T-cell (primary cell): ENCODE measurements around the gene SEPHS1. TPM values are rescaled to one million over a fixed set of nuclear protein-coding genes. Genes with fewer than 3 reads are reported as not detected.
A peak's percentile ranks its signal among the peaks of the same experiment; 100 is the strongest.

Experiments used
- ATAC-seq, 4 experiments: fragments of 200-7000 bp in 3 of 4; fragments of 150-1000 bp in 1 of 4; cut with Tn5 transposase; replicated peaks in 1 of 4; 1 replicate in 3 of 4; 2 replicates in 1 of 4; pipeline ENCODE4 v1.10.0; 2021; ENCODE audit warnings: moderate library complexity in 3 of 4, mild to moderate bottlenecking in 2 of 4, moderate number of reproducible peaks in 1 of 4
- CTCF ChIA-PET, 2 donors: fragments of 300-600 bp; sonication (Branson Sonifier 250); formaldehyde crosslinking; loops; one replicate each; lab custom pipeline; 2022; ENCODE audit warnings: antibody characterized with exemption in 2 of 2; lab: Charles Lee
- POLR2A ChIA-PET, 2 donors: fragments of 300-600 bp; sonication (Branson Sonifier 250); formaldehyde crosslinking; loops; one replicate each; lab custom pipeline; 2022; ENCODE audit warnings: antibody characterized with exemption in 2 of 2; lab: Charles Lee
- DNase-seq, 35 experiments: peaks; one replicate each; pipeline versions ENCODE4 v3.0.0 to v3.0.0-alpha.2; 2013 to 2023
- H3K27ac ChIP-seq: one replicate; pipeline ENCODE4 v1.5.1; 2013; ENCODE audit warnings: low read length
- H3K27me3 ChIP-seq, 2 experiments: replicated peaks in 1 of 2; 1 replicate in 1 of 2; 2 replicates in 1 of 2; pipeline versions ENCODE4 v1.6.1 to v1.7.0; 2013; ENCODE audit warnings: low read length in 1 of 2, mixed read lengths in 1 of 2; ENCODE audit not compliant: control insufficient read depth in 2 of 2, insufficient read depth in 2 of 2; ENCODE audit errors: extremely low read depth in 1 of 2
- H3K36me3 ChIP-seq, 2 donors: 1 replicate in 1 of 2; 2 replicates in 1 of 2; pipeline versions ENCODE4 v1.6.1 to v1.7.0; 2013; ENCODE audit warnings: low read length in 1 of 2; ENCODE audit not compliant: control insufficient read depth in 2 of 2, insufficient read depth in 1 of 2; ENCODE audit errors: extremely low read depth in 1 of 2
- H3K4me1 ChIP-seq, 2 experiments: 1 replicate in 1 of 2; 2 replicates in 1 of 2; pipeline versions ENCODE4 v1.6.1 to v1.7.0; 2013; ENCODE audit warnings: low read length in 2 of 2, mixed read lengths in 1 of 2; ENCODE audit not compliant: insufficient read depth in 2 of 2, control insufficient read depth in 1 of 2; ENCODE audit errors: extremely low read depth in 1 of 2
- H3K4me3 ChIP-seq, 2 donors: 1 replicate in 1 of 2; 2 replicates in 1 of 2; pipeline versions ENCODE4 v1.5.1 to v1.7.0; 2013; ENCODE audit warnings: mild to moderate bottlenecking in 2 of 2, low read length in 1 of 2, moderate library complexity in 1 of 2; ENCODE audit not compliant: control insufficient read depth in 1 of 2; ENCODE audit errors: extremely low read depth in 1 of 2
- H3K9me3 ChIP-seq: 2 replicates; pipeline ENCODE4 v1.7.0; 2013
- H3K27ac Mint-ChIP-seq, 2 donors: one replicate each; pipeline ENCODE4 v1.8.0; 2020 to 2021; ENCODE audit warnings: mild to moderate bottlenecking in 2 of 2, mixed read lengths in 2 of 2
- H3K27me3 Mint-ChIP-seq, 2 donors: one replicate each; pipeline ENCODE4 v1.8.0; 2021 to 2022; ENCODE audit warnings: mixed read lengths in 2 of 2
- H3K36me3 Mint-ChIP-seq: one replicate; pipeline ENCODE4 v1.8.0; 2021; ENCODE audit warnings: mixed read lengths
- H3K4me1 Mint-ChIP-seq, 3 donors: one replicate each; pipeline ENCODE4 v1.8.0; 2020 to 2022; ENCODE audit warnings: mixed read lengths in 3 of 3, mild to moderate bottlenecking in 1 of 3
- H3K4me3 Mint-ChIP-seq, 3 donors: one replicate each; pipeline ENCODE4 v1.8.0; 2020 to 2022; ENCODE audit warnings: mild to moderate bottlenecking in 3 of 3, mixed read lengths in 3 of 3, moderate library complexity in 3 of 3
- H3K9me3 Mint-ChIP-seq, 3 donors: one replicate each; pipeline ENCODE4 v1.8.0; 2020 to 2022; ENCODE audit warnings: mixed read lengths in 3 of 3
- WGBS: methylation state at CpG from one replicate; pipeline ENCODE4 v1.1.5; 2013; ENCODE audit warnings: missing lambda C conversion rate; ENCODE audit not compliant: insufficient coverage; 5-methylcytosine and 5-hydroxymethylcytosine counted together
- total RNA-seq, 35 experiments: library from RNA in 6 of 35; stranded (reverse) in 6 of 35; fragments of 120-200 nt in 1 of 35; gene quantifications; one replicate each; pipeline versions ENCODE4 v1.2.1 to v1.2.4 and lab custom pipeline; 2013 to 2026

Gene SEPHS1
- total RNA-seq, 5 donors from 2014 or later (not counting 1 experiment from before 2014, with no cell fraction given) = 24.0 to 34.6 (median 29.2) TPM

GRCh38 chr10:13319166-13319565 lies 28.9 kb downstream of the SEPHS1 start:
- DNase-seq (no peak), ATAC-seq (no peak)
- POLR2A ChIA-PET = no interaction called here
- peaks cover 8 to 30% of the 10 kb centered on the region in 2 donors for H3K36me3 ChIP-seq
- Mint-ChIP-seq H3K9me3 (no peaks in the 10 kb centered on the region), H3K27ac (peak overlapping the region in 1 of 2 donors; percentile 28), H3K27me3 (no peaks in the 10 kb centered on the region), H3K4me3 (no peak overlapping the region), H3K36me3 (peaks cover 34% of the 10 kb centered on the region), H3K4me1 (no peaks in the 10 kb centered on the region)
- H3K4me3 ChIP-seq = no peak overlapping the region
- CTCF ChIA-PET = no interaction called here
- H3K27me3 ChIP-seq = no peaks in the 10 kb centered on the region
- 100% methylated on average over 1 of the region's 7 CpGs for WGBS
- H3K4me1 ChIP-seq = no peaks in the 10 kb centered on the region
- no peaks in the 10 kb centered on the region for H3K9me3 ChIP-seq
- no peak overlapping the region for H3K27ac ChIP-seq

- WGBS = 100% methylated on average over 4 of the region's 6 CpGs
- POLR2A ChIA-PET = interaction anchor here in 1 of 2 donors (0.6 kb wide), 2 partner anchors 24 to 1429 kb away, joined by 4 to 5 read pairs; no protein-coding TSS in a partner anchor
- Histone ChIP-seq H3K9me3 (no peaks in the 10 kb centered on the region), H3K27ac (no peak overlapping the region), H3K4me1 (no peaks in the 10 kb centered on the region), H3K27me3 (no peaks in the 10 kb centered on the region), H3K36me3 (peaks cover 8 to 22% of the 10 kb centered on the region in 2 donors), H3K4me3 (no peak overlapping the region)
- ATAC-seq (no peak), DNase-seq (no peak)
- Mint-ChIP-seq H3K36me3 (peaks cover 27% of the 10 kb centered on the region), H3K27ac (no peak overlapping the region), H3K4me1 (no peaks in the 10 kb centered on the region), H3K9me3 (no peaks in the 10 kb centered on the region), H3K27me3 (no peaks in the 10 kb centered on the region), H3K4me3 (no peak overlapping the region)
- CTCF ChIA-PET = interaction anchor here (0.5 to 0.6 kb wide), 3 partner anchors 16 to 143 kb away, joined by 3 to 4 read pairs (median 3); no protein-coding TSS in a partner anchor
Observed at GRCh38 chr10:13317474-13317873, 30.6 kb downstream of the SEPHS1 start.

GRCh38 chr10:13316635-13317311 lies 31.3 kb downstream of the SEPHS1 start:
- Mint-ChIP-seq H3K36me3 (peaks cover 22% of the 10 kb centered on the region), H3K4me1 (no peaks in the 10 kb centered on the region), H3K27me3 (no peaks in the 10 kb centered on the region), H3K9me3 (no peaks in the 10 kb centered on the region), H3K27ac (no peak overlapping the region), H3K4me3 (no peak overlapping the region)
- Histone ChIP-seq H3K27me3 (no peaks in the 10 kb centered on the region), H3K27ac (no peak overlapping the region), H3K36me3 (peaks cover 4 to 18% of the 10 kb centered on the region in 2 donors), H3K9me3 (no peaks in the 10 kb centered on the region), H3K4me3 (no peak overlapping the region), H3K4me1 (no peaks in the 10 kb centered on the region)
- no peak for ATAC-seq
- no peak for DNase-seq
- 97% methylated on average over 6 of the region's 7 CpGs for WGBS
- CTCF ChIA-PET = interaction anchor here in 1 of 2 donors (0.6 kb wide), 1 partner anchor 15 kb away, joined by 3 read pairs; no protein-coding TSS in a partner anchor
- POLR2A ChIA-PET = interaction anchor here in 1 of 2 donors (0.6 kb wide), 1 partner anchor 25 kb away, joined by 4 read pairs; no protein-coding TSS in a partner anchor

- no peak overlapping the region for H3K4me3 Mint-ChIP-seq
- ChIA-PET CTCF (no interaction called here), POLR2A (no interaction called here)
- ATAC-seq (no peak), DNase-seq (no peak)
- peaks cover 16% of the 10 kb centered on the region for H3K36me3 Mint-ChIP-seq
- no peaks in the 10 kb centered on the region for H3K27me3 Mint-ChIP-seq
- no peaks in the 10 kb centered on the region for H3K4me1 Mint-ChIP-seq
- Histone ChIP-seq H3K27me3 (no peaks in the 10 kb centered on the region), H3K4me1 (no peaks in the 10 kb centered on the region), H3K9me3 (no peaks in the 10 kb centered on the region), H3K4me3 (no peak overlapping the region), H3K36me3 (peaks cover 0 to 7% of the 10 kb centered on the region in 2 donors), H3K27ac (no peak overlapping the region)
- no peaks in the 10 kb centered on the region for H3K9me3 Mint-ChIP-seq
- no peak overlapping the region for H3K27ac Mint-ChIP-seq
Observed at GRCh38 chr10:13315361-13315760, 32.7 kb downstream of the SEPHS1 start.

- Histone ChIP-seq H3K4me1 (no peaks in the 10 kb centered on the region), H3K36me3 (no peaks in the 10 kb centered on the region), H3K9me3 (no peaks in the 10 kb centered on the region), H3K27me3 (no peaks in the 10 kb centered on the region), H3K4me3 (no peak overlapping the region), H3K27ac (no peak overlapping the region)
- POLR2A ChIA-PET = no interaction called here
- Mint-ChIP-seq H3K4me3 (no peak overlapping the region), H3K9me3 (no peaks in the 10 kb centered on the region), H3K27ac (no peak overlapping the region), H3K4me1 (no peaks in the 10 kb centered on the region), H3K27me3 (no peaks in the 10 kb centered on the region), H3K36me3 (peaks cover under 1% of the 10 kb centered on the region)
- WGBS = 100% methylated on average over 3 of the region's 5 CpGs
- ATAC-seq (no peak), DNase-seq (no peak)
- CTCF ChIA-PET = no interaction called here
Observed at GRCh38 chr10:13311177-13311575, 36.9 kb downstream of the SEPHS1 start.

GRCh38 chr10:13310518-13311176 lies 37.4 kb downstream of the SEPHS1 start:
- ATAC-seq (no peak), DNase-seq (no peak)
- ChIA-PET POLR2A (no interaction called here), CTCF (interaction anchor here in 1 of 2 donors (0.5 to 0.6 kb wide), 2 partner anchors 22 to 65 kb away, joined by 3 to 5 read pairs; no protein-coding TSS in a partner anchor)
- no peaks in the 10 kb centered on the region for H3K9me3 Mint-ChIP-seq
- H3K27me3 ChIP-seq = no peaks in the 10 kb centered on the region
- no peak overlapping the region for H3K4me3 Mint-ChIP-seq
- H3K4me1 ChIP-seq = no peaks in the 10 kb centered on the region
- H3K27ac ChIP-seq = no peak overlapping the region
- no peak overlapping the region for H3K4me3 ChIP-seq
- no peaks in the 10 kb centered on the region for H3K36me3 ChIP-seq
- H3K27ac Mint-ChIP-seq = no peak overlapping the region
- no peaks in the 10 kb centered on the region for H3K27me3 Mint-ChIP-seq
- H3K9me3 ChIP-seq = no peaks in the 10 kb centered on the region
- 94% methylated on average over 5 of the region's 7 CpGs for WGBS
- H3K4me1 Mint-ChIP-seq = no peaks in the 10 kb centered on the region
- peaks cover 5% of the 10 kb centered on the region for H3K36me3 Mint-ChIP-seq
